Tibial nerve (tissue), 3 donors: ENCODE data around the gene NECTIN1.

Source experiments
- POLR2A ChIP-seq, 2 donors: fragments of 450-650 bp; IDR thresholded peaks; one replicate each; pipeline ENCODE4 v1.6.1; 2017; ENCODE audit warnings: antibody characterized with exemption in 2 of 2, mild to moderate bottlenecking in 2 of 2, moderate library complexity in 2 of 2
- TF ChIP-seq, protein P1 (sequence below), 5 experiments: fragments of 200-600 bp in 3 of 5; fragments of 450-650 bp in 2 of 5; sonication (generic) in 3 of 5; IDR thresholded peaks; one replicate each; pipeline ENCODE4 v1.5.1; 2016 to 2019; ENCODE audit warnings: antibody characterized with exemption in 5 of 5, mild to moderate bottlenecking in 3 of 5, moderate library complexity in 2 of 5

DNA sequence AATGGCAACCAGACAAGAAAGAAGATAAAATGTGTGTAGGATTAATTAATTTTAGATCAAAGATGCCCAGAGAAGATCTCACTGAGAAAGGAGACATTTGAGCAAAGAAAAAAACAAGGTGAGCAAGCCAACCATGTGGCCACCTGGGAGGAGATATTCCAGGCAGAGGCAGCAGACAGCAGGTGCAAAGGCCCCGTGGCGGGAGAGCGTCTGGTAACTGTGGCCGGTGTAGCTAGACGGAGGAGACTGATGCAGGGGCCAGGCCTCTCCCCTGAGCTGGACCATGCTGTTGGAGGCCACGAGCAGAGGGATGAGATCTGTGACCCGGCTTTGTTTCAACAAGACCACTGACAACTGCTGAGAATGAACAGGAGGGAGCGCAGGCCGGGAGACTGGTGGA is 23.6 kb downstream of the NECTIN1 start:
- TF ChIP-seq POLR2A (IDR thresholded peaks at IDR 0.05), result no peak
- TF ChIP-seq, protein P1, sequence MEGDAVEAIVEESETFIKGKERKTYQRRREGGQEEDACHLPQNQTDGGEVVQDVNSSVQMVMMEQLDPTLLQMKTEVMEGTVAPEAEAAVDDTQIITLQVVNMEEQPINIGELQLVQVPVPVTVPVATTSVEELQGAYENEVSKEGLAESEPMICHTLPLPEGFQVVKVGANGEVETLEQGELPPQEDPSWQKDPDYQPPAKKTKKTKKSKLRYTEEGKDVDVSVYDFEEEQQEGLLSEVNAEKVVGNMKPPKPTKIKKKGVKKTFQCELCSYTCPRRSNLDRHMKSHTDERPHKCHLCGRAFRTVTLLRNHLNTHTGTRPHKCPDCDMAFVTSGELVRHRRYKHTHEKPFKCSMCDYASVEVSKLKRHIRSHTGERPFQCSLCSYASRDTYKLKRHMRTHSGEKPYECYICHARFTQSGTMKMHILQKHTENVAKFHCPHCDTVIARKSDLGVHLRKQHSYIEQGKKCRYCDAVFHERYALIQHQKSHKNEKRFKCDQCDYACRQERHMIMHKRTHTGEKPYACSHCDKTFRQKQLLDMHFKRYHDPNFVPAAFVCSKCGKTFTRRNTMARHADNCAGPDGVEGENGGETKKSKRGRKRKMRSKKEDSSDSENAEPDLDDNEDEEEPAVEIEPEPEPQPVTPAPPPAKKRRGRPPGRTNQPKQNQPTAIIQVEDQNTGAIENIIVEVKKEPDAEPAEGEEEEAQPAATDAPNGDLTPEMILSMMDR (IDR thresholded peaks at IDR 0.05), result no peak
